ENCODE data around the gene ZDHHC11.
A peak's percentile ranks its signal among the peaks of the same experiment; 100 is the strongest.
"Not testable (repeated sequence)": the region's sequence is repeated elsewhere in the genome, so short reads cannot be mapped to it uniquely, and the experiment has no call there.

ZDHHC11 gene

GRCh38 chr5:811384-811783, 39.4 kb downstream of the ZDHHC11 start:
- not testable (repeated sequence) for DNase-seq (ENCODE audit: low read depth)

GRCh38 chr5:807719-808514, 42.9 kb downstream of the ZDHHC11 start:
- DNase-seq (ENCODE audit: low read depth), result not testable (repeated sequence)

- no peak for DNase-seq (ENCODE audit: low read depth)
Observed at GRCh38 chr5:801472-801871, 49.3 kb downstream of the ZDHHC11 start.

- not testable (repeated sequence) for DNase-seq (ENCODE audit: low read depth)
Observed at GRCh38 chr5:801055-801454, 49.7 kb downstream of the ZDHHC11 start.

DNA sequence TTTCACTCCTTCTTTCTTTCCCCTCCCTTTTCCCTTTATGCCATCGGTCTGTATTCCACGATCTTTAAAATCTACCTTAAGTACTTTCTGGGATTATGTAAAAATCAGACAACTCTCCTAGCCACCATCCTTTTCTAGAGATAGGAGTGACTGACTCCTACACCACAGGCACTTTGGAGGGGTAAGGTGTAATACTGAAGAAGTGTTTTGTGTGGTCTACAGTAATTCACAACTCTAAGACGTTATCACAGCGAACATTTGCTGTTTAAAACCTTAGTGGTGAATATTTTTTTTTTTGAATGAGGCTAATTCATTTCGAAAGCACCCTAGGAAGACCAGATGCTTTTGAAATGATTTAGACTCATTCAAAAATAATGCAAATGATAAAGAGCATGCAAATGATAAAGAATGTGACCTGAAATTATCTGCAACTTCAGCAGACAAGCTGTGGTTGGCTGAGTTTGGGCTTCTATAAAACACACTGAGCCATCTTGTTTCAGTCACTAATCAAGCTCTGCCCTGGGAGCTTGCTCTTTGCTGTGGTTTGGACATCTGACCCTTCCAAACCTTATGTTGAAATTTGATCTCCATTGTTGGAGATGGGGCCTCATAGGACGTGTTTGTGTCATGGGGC, 52.2 kb downstream of the ZDHHC11 start:
- not testable (repeated sequence) for DNase-seq (ENCODE audit: low read depth)

- not testable (repeated sequence) for DNase-seq (ENCODE audit: low read depth)
Observed at GRCh38 chr5:797986-798385, 52.8 kb downstream of the ZDHHC11 start.

- not testable (repeated sequence) for DNase-seq (ENCODE audit: low read depth)
Observed at GRCh38 chr5:795873-796272, 54.9 kb downstream of the ZDHHC11 start.

DNA sequence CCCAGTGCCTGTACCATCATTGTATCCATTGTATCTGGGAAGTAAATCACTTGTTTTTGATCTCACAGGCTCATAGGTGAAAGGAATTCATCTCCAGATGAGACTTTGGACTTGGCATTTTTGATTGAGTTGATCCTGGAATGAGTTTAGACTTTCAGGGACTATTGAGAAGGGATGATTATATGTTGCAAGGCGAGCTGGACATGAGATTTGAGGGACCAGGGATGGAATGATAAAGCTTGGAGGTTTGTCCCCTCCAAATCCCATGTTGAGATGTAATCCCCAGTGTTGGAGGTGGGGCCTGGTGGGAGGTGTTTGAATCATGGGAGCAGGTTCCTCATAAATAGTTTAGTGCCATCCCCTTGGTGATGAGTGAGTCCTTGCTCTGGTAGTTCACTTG, 55.8 kb downstream of the ZDHHC11 start:
- not testable (repeated sequence) for DNase-seq (ENCODE audit: low read depth)

- DNase-seq (ENCODE audit: low read depth), result not testable (repeated sequence)
Observed at GRCh38 chr5:788703-789102, 62.1 kb downstream of the ZDHHC11 start.

- not testable (repeated sequence) for DNase-seq (ENCODE audit: low read depth)
Observed at GRCh38 chr5:787857-788233, 62.9 kb downstream of the ZDHHC11 start.

- not testable (repeated sequence) for DNase-seq (ENCODE audit: low read depth)
Observed at GRCh38 chr5:787224-787856, 63.4 kb downstream of the ZDHHC11 start.

GRCh38 chr5:785181-785705, 65.5 kb downstream of the ZDHHC11 start:
- DNase-seq (ENCODE audit: low read depth), result not testable (repeated sequence)

- peak; percentile 87 for DNase-seq (ENCODE audit: low read depth)
Observed at GRCh38 chr5:784428-785177, 66.2 kb downstream of the ZDHHC11 start, which contains the start of gene ZDHHC11B. Gene ZDHHC11B (minus strand): TSS chr5:784729. CDS start chr5:766919, 17,810 bp downstream.

- not testable (repeated sequence) for DNase-seq (ENCODE audit: low read depth)
Observed at GRCh38 chr5:783881-784427, 66.8 kb downstream of the ZDHHC11 start.

GRCh38 chr5:783049-783802, 67.6 kb downstream of the ZDHHC11 start:
- DNase-seq (ENCODE audit: low read depth), result not testable (repeated sequence)

DNA sequence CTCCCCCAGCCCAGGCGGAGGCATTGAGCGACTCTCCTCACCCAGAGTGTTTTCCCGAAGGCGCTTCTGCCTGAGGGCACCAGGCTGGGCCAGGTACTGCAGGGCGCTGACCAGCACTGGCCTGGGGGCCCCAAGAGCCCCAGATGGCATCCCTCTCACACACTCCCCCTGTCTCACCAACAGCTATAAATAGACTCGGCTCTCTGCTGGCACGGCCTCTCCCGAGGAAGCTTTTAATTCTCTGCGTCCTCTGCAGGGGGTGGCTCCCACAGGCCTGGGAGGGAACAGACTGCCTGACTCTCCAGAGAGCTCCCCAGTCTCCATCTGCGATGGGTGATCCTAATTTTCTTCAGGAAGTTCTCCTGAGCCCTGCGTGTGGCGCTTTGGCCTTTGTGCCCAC, 68.4 kb downstream of the ZDHHC11 start:
- not testable (repeated sequence) for DNase-seq (ENCODE audit: low read depth)

DNA sequence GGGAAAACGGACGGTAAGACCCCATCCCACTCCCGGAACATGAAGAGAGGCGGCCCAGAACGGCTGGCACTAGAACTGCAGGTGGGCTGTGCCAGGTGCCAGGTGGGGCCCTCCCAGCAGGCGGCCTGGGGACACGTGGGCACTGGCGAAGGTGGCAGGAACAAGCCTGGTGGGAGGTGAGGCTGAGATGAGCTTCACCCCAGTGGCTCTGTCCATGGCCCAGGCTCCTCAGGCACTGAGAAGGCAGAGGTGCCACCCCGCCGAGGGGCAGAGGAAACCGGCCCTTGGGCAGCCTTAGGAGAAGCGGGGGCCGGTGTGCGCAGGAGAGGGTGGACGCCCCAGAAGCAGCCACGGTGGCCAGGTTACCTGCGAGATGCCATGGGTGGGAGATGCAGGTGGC, 70.2 kb downstream of the ZDHHC11 start:
- DNase-seq (ENCODE audit: low read depth), result not testable (repeated sequence)

- DNase-seq (ENCODE audit: low read depth), result not testable (repeated sequence)
Observed at GRCh38 chr5:778967-779366, 71.8 kb downstream of the ZDHHC11 start.

DNA sequence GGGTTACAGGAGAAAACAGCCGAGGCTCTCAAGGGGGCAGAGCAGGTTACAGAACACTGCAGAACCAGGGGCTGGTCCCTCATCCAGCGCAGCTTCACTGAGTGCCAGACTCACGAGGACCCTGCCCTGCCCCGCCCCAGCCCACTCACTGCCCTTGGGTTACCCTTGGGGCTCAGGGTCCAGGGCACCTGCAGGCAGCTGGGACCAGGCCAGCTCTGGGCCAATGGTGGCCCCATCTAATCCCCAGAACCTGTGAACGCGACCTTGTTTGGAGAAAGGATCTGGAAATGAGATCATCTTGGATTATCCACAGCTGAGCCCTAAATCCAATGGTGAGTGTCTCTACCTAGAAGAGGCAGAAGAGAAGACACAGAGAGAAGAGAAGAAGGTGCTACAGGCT, 72.4 kb downstream of the ZDHHC11 start:
- DNase-seq (ENCODE audit: low read depth), result not testable (repeated sequence)

DNA sequence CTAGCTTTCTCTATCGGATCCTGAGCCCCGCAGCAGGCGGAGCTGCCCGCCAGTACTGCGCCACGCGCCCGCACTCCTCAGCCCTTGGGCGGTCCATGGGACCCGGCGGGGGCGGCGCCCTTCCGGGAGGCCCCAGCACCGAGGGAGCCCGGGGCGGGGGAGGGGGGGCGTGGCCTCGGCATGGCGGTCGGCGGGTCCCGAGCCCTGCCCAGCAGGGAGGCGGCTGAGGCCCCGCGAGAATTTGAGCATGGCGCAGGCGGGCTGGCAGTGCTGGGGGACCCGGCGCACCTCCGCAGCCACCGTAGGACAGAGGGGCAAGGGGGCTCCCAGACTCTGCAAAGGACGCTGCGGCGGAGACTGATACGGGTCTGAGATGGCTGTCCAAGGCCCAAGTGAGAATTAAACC, 73.0 kb downstream of the ZDHHC11 start:
- no peak for DNase-seq (ENCODE audit: low read depth)

Data from stimulated activated CD8-positive, alpha-beta memory T cell treated with anti-CD3 and anti-CD28 coated beads, Interleukin-12 subunit alpha, Interleukin-12 subunit beta, amount 100 ng/mL, for 1 hour (primary cell).